NCI-H2029 treated with DMSO at 0.1 percent for 48 hours (cell line): ENCODE results near the gene CXCL16.
"Not testable (repeated sequence)": the region's sequence is repeated elsewhere in the genome, so short reads cannot be mapped to it uniquely, and the experiment has no call there.

Source experiments
- DNase-seq: peaks from one replicate; lab custom pipeline; 2025; lab: John Stamatoyannopoulos, UW

The CXCL16 gene

GRCh38 chr17:4699401-4700056 is 40.2 kb downstream of the CXCL16 start:
- not testable (repeated sequence) for DNase-seq

- no peak for DNase-seq
Measured at GRCh38 chr17:4696437-4696805, 43.3 kb downstream of the CXCL16 start.

- no peak for DNase-seq
Measured at GRCh38 chr17:4693416-4693815, 46.3 kb downstream of the CXCL16 start.

- no peak for DNase-seq
Measured at GRCh38 chr17:4691686-4692085, 48.0 kb downstream of the CXCL16 start.

GRCh38 chr17:4690745-4691144 is 49.0 kb downstream of the CXCL16 start:
- DNase-seq = no peak

- DNase-seq = not testable (repeated sequence)
Measured at GRCh38 chr17:4689872-4690271, 49.9 kb downstream of the CXCL16 start.

GRCh38 chr17:4683739-4684138 is 56.0 kb downstream of the CXCL16 start:
- not testable (repeated sequence) for DNase-seq
